ENCODE data around the gene YIPF3. TPM values are rescaled to one million over a fixed set of nuclear protein-coding genes. Genes with fewer than 3 reads are reported as not detected.

The YIPF3 gene
- total and polyA plus RNA-seq, 10 of the 15 experiments (the other 5 are each of a cell fraction or from before 2014, with no cell fraction given) = 20.5 to 88.8 (median 44.7) TPM

DNA sequence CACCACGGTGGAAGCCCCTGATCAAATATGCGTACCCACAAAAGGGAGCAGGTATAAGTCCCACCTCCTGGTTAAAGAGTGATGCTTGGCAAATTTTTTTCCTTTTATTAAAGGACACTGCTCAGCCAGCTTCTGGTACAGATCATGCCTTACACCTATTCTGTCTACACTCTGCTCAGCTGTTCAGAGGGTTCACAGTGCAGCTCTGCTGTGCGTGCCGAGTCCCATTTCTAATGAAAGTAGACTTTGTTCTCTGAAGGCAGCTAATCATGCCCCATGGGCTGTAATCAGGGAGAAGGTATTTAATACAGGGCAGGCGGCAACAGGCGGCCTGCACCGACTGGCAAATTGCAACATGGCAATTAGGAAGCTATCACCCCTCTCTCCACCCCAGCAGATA is 22.9 kb downstream of the YIPF3 start (continued):
- TF ChIP-seq SPI1 (IDR thresholded peaks at IDR 0.05; ENCODE audit: borderline replicate concordance, insufficient read depth, low read depth, low read length) (no peak), ZSCAN29 (IDR thresholded peaks at IDR 0.05) (no peak)

GRCh38 chr6:43493230-43493629 is 23.5 kb downstream of the YIPF3 start:
- in situ Hi-C loops (cut with MboI) (no loop called here), intact Hi-C loops (cut with micrococcal nuclease; ENCODE audit: unreplicated experiment) (no loop called here)
- no peaks in the 10 kb centered on the region for H3K27me3 ChIP-seq (replicated peaks in 1 of 2; ENCODE audit: control insufficient read depth in 2 of 2, insufficient read depth in 2 of 2, low read length in 1 of 2)
- CTCF ChIA-PET = interaction anchor here (1.0 to 7.6 kb wide), 4 partner anchors 8 to 61 kb away, joined by 3 to 70 read pairs (median 6); partner anchors contain the start of gene LRRC73
- DNase-seq (ENCODE audit: low read depth, low spot score) = no peak
- H3K9me3 ChIP-seq (replicated peaks; ENCODE audit: control insufficient read depth, insufficient read depth, low read length) = no peaks in the 10 kb centered on the region
- no peak overlapping the region for H3K4me3 ChIP-seq
- ATAC-seq = no peak
- no peak for FAIRE-seq
- no TSS peak for BruUV-seq (replicated peaks)
- SMC1A ChIA-PET (ENCODE audit: uncharacterized antibody, unreplicated experiment) = interaction anchor here (1.3 to 1.7 kb wide), 2 partner anchors 8 kb away, joined by 5 read pairs; no protein-coding TSS in a partner anchor
- H3K4me2 ChIP-seq (ENCODE audit: control insufficient read depth, insufficient read depth) = no peak overlapping the region
- WGBS (ENCODE audit: insufficient coverage, insufficient replicate concordance, low lambda C conversion rate, missing lambda C conversion rate) = 64% methylated on average over 2 of the region's 2 CpGs
- no peaks in the 10 kb centered on the region for H3K79me2 ChIP-seq (ENCODE audit: control insufficient read depth, insufficient read depth, low read length)
- POLR2A ChIA-PET = interaction anchor here (1.2 to 1.3 kb wide), 2 partner anchors 13 to 109 kb away, joined by 4 to 5 read pairs; no protein-coding TSS in a partner anchor
- H3K27ac ChIP-seq (ENCODE audit: control insufficient read depth, insufficient read depth) = no peak overlapping the region
- H3K4me1 ChIP-seq (ENCODE audit: control insufficient read depth, insufficient read depth, low read length) = no peaks in the 10 kb centered on the region; the same call in 1 of the 2 replicates
- H2AFZ ChIP-seq (ENCODE audit: control insufficient read depth, low read depth, low read length) = no peak overlapping the region
- RAD21 ChIA-PET (ENCODE audit: unreplicated experiment) = no interaction called here
- H3K9ac ChIP-seq (ENCODE audit: control insufficient read depth, insufficient read depth, low read length) = no peak overlapping the region
- H3K36me3 ChIP-seq (ENCODE audit: control insufficient read depth in 2 of 2, insufficient read depth in 2 of 2, low read length in 1 of 2) = peaks cover 0 to 1% of the 10 kb centered on the region in 2 experiments; a peak in 2 of 4 replicates
- no peaks in the 10 kb centered on the region; the same call in 1 of the 2 replicates for H4K20me1 ChIP-seq (ENCODE audit: control insufficient read depth, insufficient read depth)
- TF ChIP-seq, protein P1, sequence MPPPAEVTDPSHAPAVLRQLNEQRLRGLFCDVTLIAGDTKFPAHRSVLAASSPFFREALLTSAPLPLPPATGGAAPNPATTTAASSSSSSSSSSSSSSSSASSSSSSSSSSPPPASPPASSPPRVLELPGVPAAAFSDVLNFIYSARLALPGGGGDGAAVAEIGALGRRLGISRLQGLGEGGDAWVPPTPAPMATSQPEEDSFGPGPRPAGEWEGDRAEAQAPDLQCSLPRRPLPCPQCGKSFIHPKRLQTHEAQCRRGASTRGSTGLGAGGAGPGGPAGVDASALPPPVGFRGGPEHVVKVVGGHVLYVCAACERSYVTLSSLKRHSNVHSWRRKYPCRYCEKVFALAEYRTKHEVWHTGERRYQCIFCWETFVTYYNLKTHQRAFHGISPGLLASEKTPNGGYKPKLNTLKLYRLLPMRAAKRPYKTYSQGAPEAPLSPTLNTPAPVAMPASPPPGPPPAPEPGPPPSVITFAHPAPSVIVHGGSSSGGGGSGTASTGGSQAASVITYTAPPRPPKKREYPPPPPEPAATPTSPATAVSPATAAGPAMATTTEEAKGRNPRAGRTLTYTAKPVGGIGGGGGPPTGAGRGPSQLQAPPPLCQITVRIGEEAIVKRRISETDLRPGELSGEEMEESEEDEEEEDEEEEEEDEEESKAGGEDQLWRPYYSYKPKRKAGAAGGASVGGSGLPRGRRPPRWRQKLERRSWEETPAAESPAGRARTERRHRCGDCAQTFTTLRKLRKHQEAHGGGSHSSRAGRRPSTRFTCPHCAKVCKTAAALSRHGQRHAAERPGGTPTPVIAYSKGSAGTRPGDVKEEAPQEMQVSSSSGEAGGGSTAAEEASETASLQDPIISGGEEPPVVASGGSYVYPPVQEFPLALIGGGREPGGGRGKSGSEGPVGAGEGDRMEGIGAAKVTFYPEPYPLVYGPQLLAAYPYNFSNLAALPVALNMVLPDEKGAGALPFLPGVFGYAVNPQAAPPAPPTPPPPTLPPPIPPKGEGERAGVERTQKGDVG (CRISPR knock-in tag; IDR thresholded peaks at IDR 0.05) = no peak
- TF ChIP-seq SIN3A (IDR thresholded peaks at IDR 0.05; ENCODE audit: low read depth, low read length) (no peak), IRF4 (IDR thresholded peaks at IDR 0.05; ENCODE audit: low read depth, low read length) (no peak), IRF5 (IDR thresholded peaks at IDR 0.05; ENCODE audit: borderline replicate concordance) (no peak), RAD51 (IDR thresholded peaks at IDR 0.05) (no peak), BHLHE40 (IDR thresholded peaks at IDR 0.05; ENCODE audit: borderline replicate concordance in 1 of 2, low read depth in 2 of 2, low read length in 1 of 2) (no peak), CEBPB (IDR thresholded peaks at IDR 0.05; ENCODE audit: borderline replicate concordance in 1 of 2, low read depth in 2 of 2, low read length in 2 of 2) (no peak), NFIC (IDR thresholded peaks at IDR 0.05; ENCODE audit: low read depth, low read length) (no peak), PAX8 (IDR thresholded peaks at IDR 0.05) (no peak), BMI1 (IDR thresholded peaks at IDR 0.05; ENCODE audit: borderline replicate concordance) (no peak), MXI1 (IDR thresholded peaks at IDR 0.05; ENCODE audit: low read depth, low read length) (no peak), JUNB (IDR thresholded peaks at IDR 0.05) (no peak), YY1 (IDR thresholded peaks at IDR 0.05; ENCODE audit: low read depth, low read length) (no peak), GABPA (IDR thresholded peaks at IDR 0.05; ENCODE audit: low read depth) (no peak), E4F1 (IDR thresholded peaks at IDR 0.05; ENCODE audit: borderline replicate concordance, partially characterized antibody) (no peak)

Measured in GM12878 (cell line).